NCI-H2081 (cell line): Measurements from ENCODE around the gene PROB1.
"Not testable (repeated sequence)": the region's sequence is repeated elsewhere in the genome, so short reads cannot be mapped to it uniquely, and the experiment has no call there.

ENCODE experiments used
- DNase-seq, 2 experiments: peaks; one replicate each; lab custom pipeline; 2025; lab: John Stamatoyannopoulos, UW

The PROB1 gene

DNA sequence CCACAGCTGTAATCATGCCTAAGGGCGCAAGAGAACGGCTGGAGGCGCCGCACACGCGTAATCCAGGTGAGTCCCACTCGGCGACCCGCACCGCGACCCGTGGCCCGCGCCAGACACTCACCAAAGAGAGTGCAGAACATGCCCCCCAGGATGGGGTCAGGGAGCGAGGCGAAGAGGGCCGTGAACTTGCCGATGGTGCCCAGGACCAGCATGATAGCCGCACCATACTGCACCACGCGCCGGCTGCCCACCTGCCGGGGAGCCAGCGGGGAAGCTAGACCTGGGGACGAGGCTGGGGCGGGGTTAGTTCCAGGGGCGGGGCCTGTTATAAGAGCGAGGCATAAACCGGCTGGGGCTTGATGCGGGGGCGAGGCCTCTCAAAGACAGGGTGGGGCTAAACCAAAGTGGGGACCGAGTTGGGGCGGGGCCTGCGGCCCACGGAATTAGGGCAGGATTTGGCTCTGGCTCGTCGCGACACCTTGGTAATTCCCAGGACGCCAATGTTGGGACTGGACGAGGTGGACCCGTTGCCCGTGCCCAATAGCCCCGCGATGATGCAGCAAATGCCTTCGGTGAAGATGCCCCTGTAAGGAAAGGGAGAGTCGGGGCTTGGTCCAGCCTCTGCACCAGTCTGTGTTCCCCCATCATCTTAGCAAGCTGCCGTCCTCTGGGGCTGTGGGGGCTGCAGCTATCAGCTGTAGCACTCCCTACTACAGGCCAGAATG lies 16.6 kb downstream of the PROB1 start:
- no peak for DNase-seq

DNA sequence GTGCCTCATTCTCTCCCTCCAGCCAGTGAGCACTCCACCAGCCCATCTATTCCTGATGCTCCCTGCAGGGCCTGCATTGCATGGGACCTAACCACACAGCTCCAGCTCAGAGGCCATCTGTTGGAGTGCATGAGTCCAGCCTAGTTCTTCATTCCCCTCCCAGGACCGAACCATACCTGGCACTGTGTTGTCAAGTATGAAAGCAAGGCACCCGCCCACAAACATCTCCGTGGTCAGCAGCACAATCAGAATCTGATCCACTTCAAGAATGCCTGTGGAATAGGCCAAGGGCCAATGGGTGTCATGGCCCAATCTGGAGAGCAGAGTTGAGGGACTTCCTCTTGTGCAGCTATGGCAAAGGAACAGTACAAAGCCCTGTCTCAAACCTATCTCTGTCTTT lies 17.7 kb downstream of the PROB1 start:
- DNase-seq: no peak

DNA sequence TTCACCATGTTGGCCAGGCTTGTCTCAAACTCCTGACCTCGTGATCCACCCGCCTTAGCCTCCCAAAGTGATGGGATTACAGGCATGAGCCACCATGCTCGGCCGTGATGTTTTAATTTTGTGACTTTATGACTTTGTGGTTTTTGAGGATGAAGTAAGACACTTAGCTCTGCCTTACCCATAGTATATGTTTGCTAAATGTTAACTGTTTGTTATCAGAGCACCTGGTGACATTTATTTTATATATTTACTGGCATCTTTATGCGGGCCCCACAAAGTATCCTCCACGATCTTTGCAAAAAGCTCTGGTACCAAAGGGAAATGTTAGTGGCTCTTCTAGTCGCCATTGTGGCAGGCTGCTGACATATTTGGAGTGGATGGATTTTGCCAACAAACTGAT lies 18.5 kb downstream of the PROB1 start:
- DNase-seq: no peak

DNA sequence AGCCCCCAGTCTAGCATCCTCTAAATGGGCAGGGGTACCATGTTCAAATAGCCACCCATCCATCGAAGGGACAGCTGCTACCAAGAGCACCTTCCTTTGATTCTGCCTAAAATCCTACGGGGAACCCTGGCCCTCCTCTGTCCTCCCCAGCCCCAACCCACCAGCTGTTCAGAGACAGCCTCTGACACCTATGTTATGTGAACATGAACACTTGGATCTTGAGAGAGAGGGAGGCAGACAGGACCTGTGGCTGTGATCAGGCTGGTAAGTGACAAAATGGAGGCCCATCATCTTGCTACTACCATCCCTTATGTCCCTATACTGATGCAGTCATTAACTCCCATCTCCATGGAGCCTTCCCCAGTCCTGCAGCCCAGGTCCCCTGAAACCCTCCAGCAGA lies 20.0 kb downstream of the PROB1 start:
- DNase-seq: no peak

DNA sequence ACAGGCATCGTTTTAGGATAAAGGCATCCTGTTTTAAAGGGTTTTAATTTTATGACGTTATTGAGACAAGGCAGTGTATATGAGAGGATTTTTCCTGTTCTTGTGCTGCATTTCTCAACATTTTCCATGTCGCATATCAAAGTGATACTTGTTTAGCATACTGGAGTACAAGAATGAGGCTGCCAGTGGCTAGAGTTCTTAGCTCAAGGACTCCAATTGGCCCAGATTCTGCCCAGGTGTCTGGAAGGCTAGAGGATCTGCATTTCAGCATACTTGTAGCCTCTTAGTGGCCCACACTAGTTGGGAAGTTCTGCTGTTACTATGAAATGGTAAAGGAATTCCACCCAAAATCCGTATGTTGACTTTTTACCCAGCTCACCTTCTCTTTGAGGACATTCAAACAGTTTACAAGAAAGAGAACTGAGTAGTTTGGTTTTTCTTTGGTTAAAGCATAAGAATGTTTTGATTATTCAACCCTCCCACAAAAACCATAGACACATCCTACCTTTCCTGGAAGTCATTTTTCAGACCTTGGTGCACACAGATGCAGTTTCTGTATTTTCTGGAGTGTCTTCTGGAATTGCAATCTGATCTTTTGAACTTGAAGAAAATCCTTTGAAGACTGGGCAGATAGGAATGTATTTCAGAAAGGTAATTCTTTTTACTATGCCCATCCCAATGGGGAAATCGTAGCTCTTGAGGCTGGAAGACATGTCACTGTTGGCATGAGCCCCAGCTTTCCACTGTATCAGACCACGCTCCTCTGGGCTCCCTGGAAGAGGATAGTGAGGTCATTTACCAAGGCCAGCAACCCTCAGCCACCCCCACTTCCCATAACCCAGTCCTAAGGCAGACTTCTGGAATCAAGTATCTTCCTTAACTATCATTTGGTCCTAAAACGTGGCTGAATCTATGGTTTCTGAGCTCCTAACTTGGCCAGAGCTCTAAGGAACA lies 23.1 kb downstream of the PROB1 start:
- DNase-seq: no peak

DNA sequence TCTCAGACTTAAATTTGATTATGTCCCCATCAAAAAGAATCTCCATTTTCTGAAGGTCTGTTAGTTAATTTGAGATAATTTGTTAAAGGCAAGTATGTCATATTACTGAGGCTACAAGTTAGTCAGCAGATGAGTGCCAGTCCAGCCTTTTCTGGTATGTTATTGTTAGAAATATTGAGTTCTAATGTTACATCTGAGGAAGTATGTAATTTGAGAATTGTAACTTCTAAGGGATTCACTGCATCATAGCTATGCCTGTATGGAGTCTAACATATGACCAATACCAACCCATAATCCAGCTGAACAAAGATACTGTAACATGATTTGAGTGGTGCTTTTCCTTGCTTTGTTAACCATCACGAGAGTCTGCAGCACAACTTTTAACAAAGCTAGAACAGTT lies 25.7 kb downstream of the PROB1 start:
- no peak for DNase-seq

DNA sequence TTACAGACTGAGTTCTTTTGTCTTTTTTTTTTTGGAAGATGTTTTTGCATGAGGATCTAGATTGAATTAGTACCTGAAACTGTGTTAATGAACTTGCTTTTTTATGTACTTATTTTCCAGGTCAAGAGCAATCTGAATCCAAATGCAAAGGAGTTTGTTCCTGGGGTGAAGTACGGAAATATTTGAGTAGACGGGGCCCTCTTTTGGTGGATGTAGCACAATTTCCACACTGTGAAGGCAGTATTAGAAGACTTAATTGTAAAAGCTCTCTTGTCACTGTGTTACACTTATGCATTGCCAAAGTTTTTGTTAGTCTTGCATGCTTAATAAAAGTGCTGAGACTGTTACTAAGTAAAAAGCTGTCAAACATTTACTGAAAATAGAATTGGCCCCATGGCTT lies 26.3 kb downstream of the PROB1 start:
- DNase-seq: no peak

DNA sequence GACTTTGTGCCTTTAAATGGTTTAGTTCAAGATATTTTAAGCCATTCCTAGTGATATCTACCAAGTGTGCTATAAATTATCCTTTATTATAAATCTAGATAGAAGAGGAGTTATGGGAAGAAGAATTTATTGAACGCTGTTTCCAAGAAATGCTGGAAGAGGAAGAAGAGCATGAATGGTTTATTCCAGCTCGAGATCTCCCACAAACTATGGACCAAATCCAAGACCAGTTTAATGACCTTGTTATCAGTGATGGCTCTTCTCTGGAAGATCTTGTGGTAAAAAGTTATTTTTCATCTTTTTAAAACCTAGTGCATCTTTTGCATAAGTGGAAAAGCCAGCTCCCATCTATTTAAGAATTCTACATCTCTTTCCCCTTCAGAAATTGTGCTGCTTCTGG lies 30.4 kb downstream of the PROB1 start:
- no peak for DNase-seq

DNA sequence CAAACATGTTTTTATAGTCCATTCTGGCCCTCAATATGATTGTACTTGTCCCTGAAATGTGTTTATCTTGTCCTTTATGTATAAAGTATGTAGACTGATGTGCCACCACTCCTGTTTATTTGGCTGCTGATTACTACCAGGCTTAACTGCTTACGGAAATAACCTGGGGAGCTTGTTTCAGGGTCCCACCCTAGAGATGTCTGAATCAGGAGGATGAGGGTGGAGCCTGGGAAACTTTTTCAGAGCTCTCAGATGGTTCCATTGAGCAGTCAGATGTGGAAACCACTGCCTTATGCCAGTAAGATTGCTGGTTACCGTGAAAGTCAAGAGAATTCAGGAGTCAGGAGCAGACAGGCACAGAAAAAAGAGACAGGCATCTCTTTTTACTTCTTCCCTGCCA lies 31.0 kb downstream of the PROB1 start:
- DNase-seq: no peak

DNA sequence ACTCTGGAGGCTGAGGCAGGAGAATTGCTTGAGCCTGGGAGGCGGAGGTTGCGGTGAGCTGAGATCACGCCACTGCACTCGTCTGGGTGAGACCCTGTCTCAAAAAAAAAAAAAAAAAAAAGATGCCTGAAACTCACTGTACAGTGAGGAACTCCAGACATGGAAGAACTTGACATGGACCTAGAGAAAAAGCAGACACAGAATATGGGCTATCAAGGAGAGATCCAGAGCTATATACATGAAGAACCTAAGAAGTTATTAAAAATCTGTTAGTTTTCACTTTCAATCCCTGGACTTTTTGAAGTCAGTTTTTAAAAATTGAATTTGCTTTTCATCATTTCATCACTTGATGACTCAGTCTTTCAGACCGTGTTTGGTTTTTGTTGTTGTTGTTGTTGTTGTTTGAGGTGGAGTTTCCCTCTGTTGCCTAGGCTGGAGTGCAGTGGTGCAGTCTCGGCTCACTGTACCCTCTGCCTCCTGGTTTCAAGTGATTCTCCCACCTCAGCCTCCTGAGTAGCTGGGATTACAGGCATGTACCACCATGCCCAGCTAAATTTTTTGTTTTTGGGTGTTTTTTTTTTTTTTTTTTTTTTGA lies 33.0 kb downstream of the PROB1 start:
- no peak for DNase-seq

DNA sequence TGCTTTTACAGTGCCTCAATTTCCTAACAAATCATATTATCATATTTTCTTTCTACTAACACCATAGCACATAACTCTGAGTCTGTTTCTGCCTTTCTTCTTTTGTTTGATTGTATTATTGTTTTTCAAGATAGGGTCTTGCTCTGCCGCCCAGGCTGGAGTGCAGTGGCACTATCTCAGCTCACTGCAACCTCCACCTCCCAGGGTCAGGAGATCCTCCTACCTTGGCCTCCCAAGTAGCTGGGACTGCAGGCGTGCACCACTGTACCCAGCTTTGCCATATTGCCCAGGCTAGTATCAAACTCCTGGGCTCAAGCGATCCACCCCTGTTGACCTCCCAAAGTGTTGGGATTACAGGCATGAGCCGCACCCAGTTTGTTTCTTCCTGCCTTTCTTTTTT lies 34.5 kb downstream of the PROB1 start:
- no peak for DNase-seq

DNA sequence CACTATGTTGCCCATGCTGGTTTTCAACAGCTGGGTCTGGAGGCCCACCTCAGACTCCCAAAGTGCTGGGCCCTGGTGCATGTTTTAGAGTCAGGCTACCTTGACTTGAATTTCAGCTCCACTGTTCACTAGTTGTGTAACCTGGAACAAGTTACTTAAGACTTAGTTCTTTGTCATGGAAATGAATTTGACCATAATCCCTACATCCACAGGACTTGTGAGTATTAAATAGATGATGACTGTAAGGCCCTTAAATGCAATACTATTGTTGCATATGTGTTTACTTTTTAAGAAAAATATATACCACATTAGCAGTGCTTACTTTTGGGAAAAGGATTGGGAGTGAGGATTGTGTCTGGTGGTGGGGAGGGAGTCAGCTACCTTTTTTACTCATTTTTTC lies 36.8 kb downstream of the PROB1 start:
- no peak for DNase-seq

DNA sequence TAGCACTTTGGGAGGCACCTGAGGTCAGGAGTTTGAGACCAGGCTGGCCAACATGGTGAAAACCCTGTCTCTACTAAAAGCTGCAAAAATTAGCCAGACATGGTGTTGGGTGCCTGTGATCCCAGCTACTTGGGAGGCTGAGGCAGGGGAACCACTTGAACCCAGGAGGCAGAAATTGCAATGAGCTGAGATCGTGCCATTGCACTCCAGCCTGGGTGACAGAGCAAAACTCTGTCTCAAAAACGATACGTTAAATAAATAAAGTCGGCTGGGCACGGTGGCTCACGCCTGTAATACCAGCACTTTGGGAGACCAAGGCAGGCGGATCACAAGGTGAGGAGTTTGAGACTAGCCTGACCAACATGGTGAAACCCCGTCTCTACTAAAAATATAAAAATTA lies 39.0 kb downstream of the PROB1 start:
- DNase-seq: not testable (repeated sequence)

DNA sequence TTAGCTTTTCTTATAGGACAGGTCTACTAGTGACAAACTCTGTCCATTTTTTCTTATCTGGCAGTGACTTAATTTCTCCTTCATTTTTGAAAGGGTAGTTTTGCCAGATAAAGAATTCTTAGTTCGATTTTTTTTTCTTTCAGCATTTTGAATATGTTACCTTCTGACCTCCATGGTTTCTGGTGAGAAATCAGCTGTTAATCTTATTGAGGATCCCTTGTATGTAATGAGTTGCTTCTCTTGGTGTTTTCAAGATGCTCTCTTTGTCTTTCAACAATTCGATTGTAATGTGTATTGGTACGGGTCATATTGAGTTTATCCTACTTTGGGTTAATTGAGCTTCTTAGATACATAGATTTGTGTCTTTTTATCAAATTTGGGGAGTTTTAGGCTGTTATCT lies 40.7 kb downstream of the PROB1 start:
- no peak for DNase-seq

DNA sequence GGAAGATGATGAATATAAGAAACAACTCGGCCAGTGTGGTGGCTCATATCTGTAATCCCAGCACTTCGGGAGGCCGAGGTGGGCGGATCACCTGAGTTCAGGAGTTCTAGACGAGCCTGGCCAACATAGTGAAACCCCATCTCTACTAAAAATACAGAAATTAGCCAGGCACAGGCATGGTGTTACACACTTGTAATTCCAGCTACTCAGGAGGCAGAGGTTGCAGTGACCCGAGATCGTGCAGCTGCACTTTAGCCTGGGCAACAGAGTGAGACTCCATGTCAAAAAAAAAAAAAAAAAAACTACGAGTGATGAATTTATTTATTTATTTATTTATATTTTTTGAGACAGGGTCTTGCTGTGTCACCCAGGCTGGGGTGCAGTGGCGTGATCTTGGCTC lies 47.0 kb downstream of the PROB1 start:
- DNase-seq: not testable (repeated sequence)

DNA sequence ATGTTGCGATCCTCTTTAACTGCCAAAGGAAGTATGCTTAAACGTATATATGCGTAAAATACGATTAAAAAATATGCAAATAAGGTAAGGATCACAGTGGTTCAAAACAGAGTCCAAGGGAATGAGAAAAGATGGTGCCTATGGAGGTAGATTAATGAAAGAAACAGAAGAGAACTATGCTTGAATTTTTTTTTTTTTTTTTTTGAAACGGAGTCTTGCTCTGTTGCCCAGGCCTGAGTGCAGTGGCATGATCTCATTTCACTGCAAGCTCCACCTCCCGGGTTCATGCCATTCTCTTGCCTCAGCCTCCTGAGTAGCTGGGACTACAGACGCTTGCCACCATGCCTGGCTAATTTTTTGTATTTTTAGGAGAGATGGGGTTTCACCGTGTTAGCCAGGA lies 49.5 kb downstream of the PROB1 start:
- DNase-seq: not testable (repeated sequence)

DNA sequence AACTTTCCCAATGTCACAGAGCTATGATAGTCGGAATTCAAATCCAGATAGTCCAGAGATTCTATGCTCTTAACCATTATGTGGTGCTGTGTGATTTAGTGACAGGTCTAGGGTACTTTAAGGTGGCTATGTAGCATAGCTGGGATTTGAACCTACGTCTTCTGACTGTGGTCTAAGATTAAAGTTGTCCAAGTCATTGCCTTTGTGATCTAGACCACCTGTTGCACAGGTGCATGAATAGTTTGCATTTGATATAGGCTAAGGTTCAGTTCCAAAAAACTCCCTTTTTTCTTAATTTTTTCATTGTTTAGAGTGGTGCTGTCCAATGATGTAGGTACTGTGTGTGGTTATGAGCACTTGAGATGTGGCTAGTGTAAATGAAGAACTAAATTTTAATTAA lies 50.7 kb downstream of the PROB1 start:
- no peak for DNase-seq

DNA sequence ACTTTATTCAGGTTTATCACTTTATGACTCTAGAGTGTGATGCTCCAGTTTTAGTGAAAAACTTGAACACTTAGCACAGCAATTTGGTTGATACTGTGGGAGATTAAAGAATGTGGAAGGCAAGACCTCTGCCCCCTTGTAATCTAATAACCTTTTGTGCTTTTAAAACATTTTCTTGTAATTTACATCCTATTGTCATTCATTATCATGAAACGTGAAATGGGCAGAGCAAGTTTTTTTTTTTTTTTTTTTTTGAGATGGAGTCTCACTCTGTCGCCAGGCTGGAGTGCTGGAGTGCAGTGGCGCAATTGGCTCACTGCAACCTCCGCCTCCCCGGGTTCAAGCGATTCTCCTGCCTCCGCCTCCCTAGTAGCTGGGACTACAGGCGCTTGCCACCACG lies 51.4 kb downstream of the PROB1 start:
- DNase-seq: no peak

DNA sequence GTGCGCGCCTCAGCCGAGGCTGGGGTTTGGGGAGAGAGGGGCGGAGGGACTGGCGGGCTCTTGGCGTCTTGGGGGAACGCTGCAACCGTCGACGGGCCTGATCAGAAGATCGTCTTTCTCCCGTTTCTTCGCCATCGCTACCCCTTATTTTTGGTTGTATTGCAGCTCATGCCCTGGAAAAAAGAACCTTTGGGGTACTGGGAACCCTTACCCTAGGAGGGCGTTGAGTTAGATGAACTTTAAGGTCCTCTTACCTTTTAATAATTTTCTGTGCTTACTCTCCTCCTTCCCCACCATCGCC lies 52.5 kb downstream of the PROB1 start:
- no peak for DNase-seq

DNA sequence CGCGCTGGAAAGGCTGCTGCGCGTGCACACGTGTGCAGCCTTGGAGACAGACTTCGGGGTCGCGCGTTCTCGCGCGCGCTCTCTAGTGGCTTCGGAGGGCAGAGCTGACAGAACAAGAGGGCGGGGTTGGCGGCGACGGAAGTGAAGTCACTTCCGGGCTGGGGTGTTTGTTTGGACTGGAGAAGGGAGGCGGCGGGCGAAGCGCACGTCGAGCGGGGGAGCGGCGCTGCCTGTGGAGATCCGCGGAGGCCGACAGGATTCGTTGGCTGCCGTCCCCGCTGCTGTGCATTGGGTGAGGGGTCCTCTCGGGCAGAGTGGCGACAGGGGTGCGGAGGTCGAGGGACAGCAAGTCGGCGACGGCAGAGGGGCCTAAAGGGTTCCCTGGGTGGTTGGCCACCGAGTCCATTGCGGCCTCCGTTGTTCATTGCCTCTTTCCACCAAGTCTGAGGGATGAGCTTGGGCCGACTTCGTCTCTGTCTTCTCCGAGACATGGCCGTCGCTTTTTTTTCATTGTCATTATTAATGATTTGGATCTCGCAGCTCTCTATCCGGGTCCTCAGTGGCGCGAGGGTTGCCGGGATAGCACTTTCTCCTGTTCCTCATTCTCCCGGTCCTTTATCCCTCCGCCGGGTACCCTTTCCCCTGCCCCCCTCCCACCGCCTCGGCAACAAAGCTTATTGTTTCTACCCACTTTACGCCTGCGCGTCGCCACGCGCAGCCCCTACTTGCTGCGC lies 53.0 kb downstream of the PROB1 start, which contains the start of gene PAIP2:
PAIP2 (plus strand) TSS at position 166 of the 734 bp plus-strand sequence. CDS start 21,931 bp downstream, outside the sequence.
- DNase-seq: peak; percentile 94 to 95

DNA sequence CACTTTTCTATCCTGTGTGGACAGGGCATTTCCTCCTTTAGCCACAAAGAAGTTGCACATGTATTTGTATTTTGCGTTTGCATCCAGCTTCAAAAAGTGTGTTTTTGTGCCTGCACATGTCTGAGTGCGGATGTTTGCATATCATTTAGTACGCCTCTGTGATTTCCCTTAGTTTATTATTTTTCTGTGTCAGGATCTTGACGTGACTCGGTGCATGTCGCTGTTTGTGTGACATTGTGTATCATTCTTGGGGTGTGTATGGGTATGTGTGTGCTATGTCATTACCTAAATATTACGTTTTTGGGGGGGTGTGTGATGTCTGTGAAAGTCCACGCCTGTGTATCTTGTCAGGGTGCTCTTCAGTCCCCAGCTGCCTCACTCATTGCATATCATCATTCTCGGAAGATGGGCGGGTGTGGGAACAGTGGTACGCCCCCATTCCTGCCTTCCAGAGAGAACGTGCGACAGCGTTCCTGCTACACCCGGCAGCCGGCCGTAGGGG lies 53.7 kb downstream of the PROB1 start:
- no peak for DNase-seq
